ENCODE data around the gene TEX51.

Gene TEX51

DNA sequence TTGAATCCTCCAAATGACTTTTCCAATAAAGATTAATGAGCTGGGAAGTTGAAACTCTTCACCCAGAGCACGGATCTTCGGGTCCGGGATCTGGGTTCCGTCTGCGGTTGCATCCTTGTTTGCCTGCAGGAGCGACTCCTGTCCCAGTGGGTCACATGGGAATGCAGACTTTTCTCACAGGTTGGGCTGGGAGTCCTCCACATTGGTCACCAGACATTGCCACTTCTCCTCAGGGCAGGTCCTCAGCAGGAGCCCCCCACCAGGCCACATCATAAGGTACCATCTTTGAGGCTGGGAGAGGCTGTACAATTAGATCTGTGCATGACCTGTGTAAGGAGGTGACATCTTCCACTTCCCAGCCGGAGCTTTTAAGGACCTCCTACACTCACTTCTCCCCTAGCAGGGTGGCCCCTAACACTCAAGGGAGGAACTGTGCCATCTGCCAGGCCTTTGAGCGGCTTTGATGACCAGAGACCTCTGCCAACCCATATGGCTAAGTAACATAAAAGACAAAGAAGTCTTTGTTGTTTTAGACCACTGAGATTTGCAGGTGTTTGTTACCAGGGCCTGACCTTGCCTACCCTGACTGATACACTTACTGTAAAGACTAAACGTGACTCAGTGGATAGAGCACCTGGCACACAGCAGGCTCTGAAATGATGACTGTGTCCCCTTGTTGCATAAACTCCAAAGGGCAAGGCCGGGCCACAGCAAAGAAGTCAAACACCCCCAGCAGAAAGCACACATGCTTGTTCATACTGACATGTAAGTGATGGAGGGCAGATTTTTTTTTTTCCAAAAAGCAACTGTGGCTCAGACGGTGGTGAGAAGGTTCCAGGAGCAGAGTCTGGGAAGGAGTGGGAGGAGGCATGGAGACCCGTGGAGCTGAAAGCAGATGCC is 7.9 kb upstream of the TEX51 start:
- no peak for DNase-seq (ENCODE audit: low read depth in 2 of 2, low spot score in 1 of 2)

DNA sequence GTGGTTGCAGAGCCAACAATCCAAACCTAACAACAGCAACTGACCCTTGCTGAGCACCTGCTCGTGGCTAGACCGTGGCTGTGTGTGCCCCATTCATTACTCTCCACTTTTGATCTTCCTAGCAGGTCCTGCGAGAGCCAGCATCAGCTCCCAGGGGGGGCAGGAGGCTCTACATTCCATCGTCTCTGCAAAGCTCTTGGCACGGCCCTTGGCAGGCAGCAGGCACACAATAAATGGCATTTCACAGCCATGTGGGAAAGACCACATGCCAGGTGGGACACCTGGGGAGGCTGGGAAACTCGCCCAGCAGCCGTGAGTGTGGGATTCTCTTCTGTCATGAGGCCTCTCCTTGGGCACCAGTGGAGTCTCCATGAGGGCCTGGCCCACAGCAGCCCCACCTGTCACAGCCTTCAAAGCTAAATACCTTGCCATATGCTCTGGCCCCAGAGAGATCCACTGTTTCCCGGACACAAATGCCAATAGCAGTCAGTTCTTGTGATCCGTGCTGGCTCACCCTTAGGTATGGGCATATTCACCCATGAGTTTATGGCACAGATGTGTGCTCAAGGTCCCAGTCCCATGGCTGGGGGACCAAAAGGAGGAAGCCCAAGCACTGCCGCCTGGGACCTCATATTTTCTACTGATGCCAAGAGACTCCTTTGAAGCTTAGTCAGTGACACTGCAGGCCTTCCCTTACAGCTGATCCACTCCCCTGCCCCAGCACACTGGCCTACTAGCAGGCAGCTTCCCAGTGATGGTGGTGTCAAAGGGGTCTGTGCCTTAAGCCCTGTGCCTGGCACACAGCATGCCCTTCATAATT is 6.8 kb upstream of the TEX51 start:
- DNase-seq (ENCODE audit: low read depth in 2 of 2, low spot score in 1 of 2) = no peak

DNA sequence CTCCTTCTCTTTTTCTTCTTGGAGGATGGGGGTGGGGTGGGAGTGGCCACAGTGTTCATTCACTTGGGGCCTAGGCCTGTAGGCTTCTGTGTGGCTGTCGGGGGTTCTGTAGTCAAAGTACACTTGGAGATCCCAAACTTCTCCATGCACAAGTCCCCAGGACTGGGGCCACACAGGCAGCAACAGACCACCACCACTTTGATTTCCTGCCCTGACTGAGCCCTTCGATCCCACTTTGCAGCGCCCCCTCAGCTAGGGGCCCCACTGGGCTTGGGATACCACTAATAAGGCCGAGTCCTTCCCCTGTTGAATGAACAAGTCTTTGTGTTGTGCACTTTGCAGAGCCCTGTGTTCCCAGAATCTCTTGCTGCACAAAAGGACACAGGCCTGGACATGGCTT is 5.5 kb upstream of the TEX51 start:
- no peak for DNase-seq (ENCODE audit: low read depth in 2 of 2, low spot score in 1 of 2)

DNA sequence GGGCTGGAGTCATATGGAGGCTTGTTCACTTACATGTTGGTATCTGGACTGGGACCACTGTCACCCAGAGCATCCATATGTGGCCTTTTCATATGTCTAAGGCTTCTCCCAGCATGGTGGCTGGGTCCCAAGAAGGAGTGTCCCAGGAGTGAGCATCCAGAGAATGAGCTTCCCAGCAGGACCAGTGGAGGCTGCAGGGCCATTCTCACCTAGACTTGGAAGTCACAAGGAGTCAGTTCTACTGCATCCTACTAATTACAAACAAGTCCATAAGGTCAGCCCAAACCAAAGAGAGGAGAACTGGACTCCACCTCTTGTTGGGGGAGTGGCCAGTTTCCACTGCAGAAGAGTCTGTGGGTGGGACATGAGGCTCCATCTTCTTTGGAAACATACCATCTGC is 5.1 kb upstream of the TEX51 start:
- no peak for DNase-seq (ENCODE audit: low read depth in 2 of 2, low spot score in 1 of 2)

DNA sequence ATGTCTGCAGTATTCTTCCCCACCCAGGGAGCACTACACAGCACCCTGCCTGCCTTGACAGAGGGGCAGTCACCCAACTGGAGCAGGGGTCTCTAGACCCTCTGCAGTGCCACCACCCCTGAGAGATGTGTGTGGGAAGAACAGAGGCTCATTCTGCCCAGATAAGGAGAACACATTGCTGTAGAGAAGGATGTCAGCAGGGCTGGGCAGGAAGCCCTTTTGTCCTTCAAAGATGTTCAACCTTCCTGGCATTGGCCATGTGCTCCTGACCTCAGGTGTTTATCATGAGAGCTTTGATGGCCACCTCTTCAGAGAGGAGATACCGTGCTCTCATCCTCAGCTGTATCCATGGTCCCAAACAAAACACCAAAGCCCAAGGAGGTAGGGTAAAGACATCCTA is 4.6 kb upstream of the TEX51 start:
- no peak for DNase-seq (ENCODE audit: low read depth in 2 of 2, low spot score in 1 of 2)

DNA sequence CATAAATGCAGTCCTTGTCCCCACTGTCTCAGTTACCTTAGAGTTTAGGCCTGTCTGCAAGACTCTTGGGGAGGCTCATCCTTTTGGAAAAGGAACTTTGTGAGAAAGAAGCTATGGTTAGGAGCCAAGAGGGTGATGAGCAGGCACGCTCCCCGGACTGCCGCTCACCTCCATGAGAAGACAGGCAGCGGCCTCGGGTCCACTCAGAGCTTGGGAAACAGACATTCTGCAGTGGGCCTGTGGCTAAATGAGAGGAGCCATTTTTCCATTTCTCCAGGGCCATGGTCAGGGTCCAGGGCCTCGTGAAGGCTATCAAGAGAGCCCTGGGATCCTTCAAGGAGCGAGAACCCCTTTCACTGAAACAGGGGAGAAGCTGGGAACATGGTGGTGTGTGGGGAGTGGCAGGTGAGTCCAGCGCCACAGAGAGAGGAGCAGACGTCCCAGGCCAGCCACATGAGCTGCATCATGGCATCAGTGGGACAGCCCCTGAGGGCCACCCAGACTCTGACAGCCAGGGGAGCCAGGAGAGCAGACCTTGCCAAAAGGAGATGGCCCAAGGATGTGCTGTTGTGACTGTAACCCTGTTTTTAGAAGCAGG is 4.0 kb upstream of the TEX51 start:
- DNase-seq (ENCODE audit: low read depth in 2 of 2, low spot score in 1 of 2) = no peak

DNA sequence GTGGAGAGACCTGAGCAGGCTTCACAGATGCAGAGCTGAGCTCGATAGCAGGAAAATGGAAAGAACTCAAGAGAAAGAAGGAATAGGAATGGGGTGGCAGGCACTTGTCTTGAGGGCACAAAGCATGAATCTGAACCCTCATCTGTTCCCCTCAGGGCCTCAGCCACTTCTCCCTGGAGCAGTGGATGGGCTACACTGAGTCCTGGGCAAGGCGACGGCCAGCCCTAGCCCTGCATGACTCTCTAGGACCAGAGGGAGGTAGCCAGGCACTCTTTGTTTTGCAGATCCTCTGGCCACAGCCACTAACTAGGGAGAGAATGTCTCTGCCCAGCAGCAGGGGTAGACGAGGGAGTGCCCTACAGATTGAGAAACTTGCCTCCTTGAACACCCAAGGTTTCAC is 3.4 kb upstream of the TEX51 start:
- no peak for DNase-seq (ENCODE audit: low read depth in 2 of 2, low spot score in 1 of 2)

DNA sequence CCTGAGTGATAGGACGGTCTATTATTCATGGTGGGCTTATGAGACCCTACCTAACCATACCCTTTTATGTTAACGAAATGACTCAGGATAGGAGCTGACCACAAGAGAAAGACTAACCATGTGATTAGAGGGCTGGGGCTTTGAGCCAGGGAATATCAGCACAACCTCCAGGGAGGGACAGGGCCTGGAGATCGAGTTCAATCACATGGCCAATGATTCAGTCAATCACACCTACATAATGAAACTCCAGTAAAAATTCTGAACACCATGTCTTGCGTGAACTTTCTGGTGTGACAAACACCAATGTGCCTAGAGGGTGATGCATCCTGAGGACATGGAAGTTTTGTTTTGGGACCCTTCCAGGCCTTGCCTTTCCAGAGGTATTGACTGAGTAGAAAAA is 2.2 kb upstream of the TEX51 start:
- DNase-seq (ENCODE audit: low read depth in 2 of 2, low spot score in 1 of 2) = no peak

DNA sequence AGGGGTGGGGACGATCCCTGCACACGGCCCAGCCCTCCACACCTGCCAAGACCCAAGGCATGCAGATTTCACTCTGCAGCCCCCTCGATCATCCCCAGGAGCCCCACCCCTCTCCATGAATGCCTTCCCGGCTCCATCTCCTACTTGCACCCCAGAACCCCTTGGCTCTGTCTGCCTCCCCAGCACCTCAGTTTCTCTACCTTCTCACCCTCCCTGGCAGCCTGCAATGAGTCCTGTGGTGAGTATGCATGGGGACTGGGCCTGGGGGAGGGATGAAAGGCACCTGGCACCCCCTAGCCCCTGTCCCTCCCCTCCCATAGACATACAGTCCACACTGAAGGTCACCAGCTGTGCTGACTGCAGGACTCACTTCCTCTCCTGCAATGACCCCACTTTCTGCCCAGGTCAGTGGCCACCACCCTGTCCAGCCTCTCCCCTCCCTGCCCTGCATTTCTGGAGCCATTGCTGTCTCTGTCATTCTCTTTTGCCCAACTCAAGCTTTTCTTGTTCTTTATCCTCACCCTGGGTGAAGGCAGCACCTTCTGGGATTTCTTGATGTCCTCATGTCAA is 1.0 kb downstream of the TEX51 start:
- no peak for DNase-seq (ENCODE audit: low read depth in 2 of 2, low spot score in 1 of 2)

DNA sequence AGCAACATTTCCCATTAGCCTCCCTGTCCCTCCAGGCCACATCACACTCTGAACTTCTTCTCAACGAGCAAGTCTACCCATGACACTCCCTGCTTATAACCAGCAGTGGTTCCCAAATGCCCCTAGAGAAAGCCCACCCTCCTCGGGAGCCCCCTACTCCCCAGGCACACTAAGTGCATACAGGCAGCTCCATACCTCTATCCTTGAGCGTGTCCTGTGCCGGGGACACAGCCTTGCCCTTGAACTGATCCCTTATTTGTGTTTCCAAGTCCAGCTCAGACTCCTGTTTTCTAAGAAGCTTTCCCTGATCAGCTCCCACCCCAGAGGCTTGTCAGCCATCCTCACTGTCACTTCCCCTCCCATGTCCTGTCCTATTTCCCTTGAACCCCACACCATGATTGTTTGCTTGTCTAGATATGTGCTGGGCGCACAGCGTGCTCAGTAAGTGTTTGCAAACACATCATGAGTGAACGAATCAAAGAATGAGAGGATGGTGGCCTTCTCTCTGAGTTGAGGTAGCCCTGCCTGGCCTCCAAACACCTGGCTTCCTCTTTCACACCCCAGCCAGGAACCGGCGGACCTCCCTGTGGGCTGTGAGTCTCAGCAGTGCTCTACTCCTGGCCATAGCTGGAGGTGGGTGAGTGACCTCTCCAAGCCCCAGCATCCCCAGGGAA is 2.1 kb downstream of the TEX51 start:
- DNase-seq (ENCODE audit: low read depth in 2 of 2, low spot score in 1 of 2) = no peak

DNA sequence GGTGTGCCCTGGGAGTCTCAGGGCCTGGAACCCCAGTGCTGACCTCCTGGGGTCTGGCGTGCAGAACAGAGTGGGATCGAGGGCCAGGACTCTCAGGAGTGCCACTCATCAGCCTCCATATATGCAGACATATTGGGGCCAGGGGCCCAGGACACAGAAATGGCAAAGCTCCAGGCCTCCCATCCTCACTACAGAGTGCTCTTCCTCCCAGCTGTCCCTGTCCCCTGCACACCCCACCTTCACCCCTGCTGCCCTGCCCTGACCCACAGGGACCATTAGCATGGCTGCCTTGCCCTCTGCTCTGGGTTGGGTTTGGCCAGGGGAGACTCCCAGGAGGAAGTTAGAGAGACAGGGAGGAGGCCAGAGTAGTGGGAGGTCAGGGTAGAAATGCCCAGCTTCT is 2.8 kb downstream of the TEX51 start:
- DNase-seq (ENCODE audit: low read depth in 2 of 2, low spot score in 1 of 2) = no peak

DNA sequence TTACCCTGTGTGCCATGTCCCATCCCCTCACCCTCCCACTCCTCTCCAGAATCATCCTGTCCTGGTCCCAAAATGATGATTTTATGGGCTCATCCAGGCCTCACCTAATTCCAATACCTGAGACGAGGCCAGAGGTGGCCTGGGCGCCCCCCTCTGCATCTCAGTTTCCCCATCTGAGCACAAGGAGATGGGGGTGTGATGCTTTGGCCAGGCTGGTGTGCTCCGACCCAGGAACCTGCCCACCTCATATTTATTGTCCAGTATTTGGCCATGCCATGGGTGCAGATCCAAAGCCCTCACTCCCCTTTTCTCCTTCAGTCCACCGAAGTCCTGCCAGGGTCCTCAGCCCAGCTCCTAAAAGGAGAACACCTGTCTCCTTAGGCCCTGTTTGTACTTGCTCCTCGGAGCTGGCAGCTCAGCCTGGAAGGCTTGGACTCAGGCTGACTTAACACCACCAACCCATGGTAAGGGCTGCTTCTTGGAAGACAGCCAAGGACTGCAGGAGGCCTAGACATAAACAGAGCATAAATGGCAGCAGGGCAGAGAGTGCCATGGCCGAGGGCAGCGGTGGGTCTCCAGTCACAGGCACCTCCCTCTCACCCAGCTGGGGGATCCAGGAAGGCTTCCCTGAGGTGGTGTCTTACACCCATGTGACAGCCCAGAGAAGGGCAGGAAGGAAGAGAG is 3.6 kb downstream of the TEX51 start:
- no peak for DNase-seq (ENCODE audit: low read depth in 2 of 2, low spot score in 1 of 2)

DNA sequence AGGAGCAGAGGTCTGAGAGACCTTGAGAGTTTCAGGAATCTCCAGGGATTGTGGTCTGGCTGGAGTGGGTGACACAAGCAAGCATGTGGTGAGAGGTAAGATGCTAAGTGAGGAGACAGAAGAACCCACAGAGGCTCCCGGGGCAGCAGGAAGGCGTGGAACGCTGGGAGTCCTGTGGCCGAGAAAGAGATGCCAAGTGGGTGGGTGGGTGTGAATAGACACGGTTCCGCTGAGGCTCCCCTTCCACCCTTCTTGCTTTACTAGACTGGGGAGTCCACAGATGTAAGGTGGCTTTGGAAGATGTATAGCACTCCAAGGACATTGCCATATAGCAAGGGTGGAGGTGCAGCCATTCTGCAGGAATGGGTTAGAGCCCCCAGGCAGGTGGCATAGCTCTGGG is 4.2 kb downstream of the TEX51 start:
- no peak for DNase-seq (ENCODE audit: low read depth in 2 of 2, low spot score in 1 of 2)

DNA sequence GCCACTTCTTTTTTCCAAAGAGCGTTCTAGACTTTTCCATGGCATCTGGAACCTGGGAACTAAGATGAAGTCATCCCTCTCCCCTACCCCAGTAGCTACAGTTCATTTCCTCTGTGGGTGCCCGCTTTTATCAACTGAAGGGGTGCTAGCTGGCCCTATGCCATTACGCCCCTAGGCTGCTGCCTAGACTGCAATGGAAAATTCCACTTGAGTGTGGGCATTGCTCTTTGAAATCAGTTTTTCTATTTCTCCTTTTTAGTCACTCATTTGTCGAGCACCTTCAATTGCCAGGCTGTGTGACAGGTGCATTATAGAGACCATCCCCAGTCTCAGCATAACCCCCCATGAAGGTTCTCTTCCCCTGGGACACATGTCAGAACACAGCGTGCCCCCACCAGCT is 7.3 kb downstream of the TEX51 start:
- no peak for DNase-seq (ENCODE audit: low read depth in 2 of 2, low spot score in 1 of 2)

DNA sequence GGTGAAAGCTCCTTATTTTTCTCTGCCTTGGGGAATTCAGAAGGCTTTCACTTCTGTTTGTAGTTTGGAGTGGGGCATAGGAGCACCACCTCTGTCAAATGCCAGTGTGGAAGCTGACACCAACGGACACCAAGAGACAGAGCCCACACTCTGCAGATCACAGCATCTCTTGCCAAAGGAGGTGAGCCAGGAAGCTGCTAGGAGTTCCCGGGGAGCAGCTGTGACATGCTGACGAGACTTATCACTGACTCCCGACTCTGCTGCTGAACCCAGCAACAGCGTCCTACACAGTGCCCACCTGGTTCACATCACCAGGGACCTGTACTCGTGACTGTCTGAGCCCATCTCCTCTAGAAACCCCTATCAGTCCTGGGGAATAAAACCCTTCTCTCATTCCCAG is 8.1 kb downstream of the TEX51 start:
- DNase-seq (ENCODE audit: low read depth in 2 of 2, low spot score in 1 of 2) = no peak

DNA sequence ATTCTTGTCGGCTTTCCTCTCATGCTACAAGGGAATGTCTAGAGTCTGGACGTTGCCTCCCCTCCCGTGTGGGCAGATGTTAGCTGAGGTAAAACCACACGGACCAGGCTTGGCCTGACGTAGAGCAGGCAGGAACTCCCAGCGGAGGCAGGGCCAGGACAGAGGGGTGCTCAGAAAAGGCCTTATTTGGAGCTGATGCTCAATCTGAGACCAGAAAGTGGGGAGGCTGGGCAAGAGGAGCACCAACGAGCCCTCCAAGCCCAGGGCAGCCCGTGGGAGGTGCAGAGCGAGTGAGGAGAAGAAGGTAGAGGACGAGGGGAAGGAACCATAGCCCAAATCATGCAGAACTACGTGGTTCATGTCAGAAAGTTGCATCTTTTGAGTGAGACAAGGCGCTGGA is 9.0 kb downstream of the TEX51 start:
- no peak for DNase-seq (ENCODE audit: low read depth in 2 of 2, low spot score in 1 of 2)

DNA sequence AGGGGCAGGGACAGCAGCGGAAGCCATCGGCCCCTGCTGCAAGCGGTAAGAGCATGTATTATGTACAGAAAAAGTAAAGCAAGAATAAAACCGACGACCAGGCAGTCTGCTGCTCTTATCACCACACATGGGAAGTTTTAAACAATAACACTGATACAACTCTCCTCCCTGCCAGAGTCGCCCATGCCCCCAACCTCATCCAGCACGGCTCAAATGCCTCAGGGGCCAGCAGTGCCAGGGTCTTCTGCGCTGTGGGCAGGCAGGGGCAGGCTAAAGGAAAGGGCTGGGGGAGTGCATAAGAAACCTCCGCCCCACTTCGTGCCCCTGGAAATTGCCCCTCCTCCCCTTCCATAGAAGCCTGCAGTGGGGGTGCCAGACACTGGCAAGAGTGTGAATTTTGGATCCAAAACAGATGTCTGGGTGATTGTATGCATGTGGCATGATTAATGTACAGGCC is 10.1 kb downstream of the TEX51 start:
- no peak for DNase-seq (ENCODE audit: low read depth in 2 of 2, low spot score in 1 of 2)

DNA sequence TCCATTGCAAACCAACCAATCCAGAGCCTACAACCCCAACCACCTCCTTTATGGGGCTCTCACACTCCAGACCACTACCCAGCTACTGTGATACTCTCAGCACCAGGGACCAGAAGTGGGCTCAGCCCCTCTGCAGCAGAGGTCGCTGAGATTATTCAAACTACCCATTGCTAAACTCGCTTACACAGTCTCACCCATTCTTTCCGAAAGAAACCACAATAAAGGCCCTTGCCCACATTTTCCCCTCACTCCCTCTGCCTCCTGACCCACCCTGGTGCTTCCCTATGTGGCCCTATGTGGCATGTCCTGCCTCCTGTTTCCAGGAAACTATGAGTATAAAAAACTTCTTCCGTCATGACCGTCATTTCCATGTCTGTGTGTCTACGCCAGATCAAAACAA is 10.7 kb downstream of the TEX51 start:
- DNase-seq (ENCODE audit: low read depth in 2 of 2, low spot score in 1 of 2) = no peak

DNA sequence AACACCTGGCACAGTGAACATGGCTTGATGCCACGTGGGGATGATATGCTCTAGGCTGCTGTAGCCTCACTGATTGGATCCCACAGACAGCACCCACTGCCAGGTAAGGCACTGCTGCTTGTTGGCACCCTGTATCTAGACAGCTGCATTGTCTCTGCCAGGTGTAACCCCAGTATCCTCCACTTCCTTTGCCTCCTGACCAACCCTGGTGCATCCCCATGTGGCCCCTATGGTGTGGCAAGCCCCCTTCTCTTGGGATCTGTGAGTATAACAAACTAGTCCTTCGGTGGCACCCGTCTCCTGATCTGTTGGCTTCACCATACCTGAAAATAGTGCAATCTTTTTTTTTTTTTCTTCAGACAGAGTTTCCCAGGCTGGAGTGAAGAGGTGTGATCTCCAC is 11.1 kb downstream of the TEX51 start:
- no peak for DNase-seq (ENCODE audit: low read depth in 2 of 2, low spot score in 1 of 2)

DNA sequence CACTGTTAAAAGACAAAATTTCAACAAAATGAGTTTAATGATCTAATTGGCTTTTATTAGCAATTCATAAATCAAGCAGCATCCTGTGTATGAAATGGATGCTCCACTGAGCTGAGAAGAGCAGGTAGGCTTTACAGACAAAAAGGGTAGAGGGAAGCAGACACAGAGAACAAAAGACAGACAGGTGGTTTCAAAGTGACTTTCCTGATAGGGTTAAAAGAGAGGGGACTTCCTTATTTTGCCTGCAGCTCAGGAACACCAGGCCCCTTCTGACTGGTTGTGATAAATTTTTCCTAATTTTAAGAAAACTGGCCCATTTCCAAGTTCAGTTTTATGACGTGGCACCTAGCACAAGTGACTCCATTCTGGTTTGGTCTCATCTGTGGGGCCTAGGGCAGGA is 11.9 kb downstream of the TEX51 start:
- no peak for DNase-seq (ENCODE audit: low read depth in 2 of 2, low spot score in 1 of 2)
